ENCODE measurements around the gene KCNN3. TPM values are rescaled to one million over a fixed set of nuclear protein-coding genes. Genes with fewer than 3 reads are reported as not detected.

Gene KCNN3
- polyA plus RNA-seq, 1 donor from 2014 or later, result 2.2 TPM

DNA sequence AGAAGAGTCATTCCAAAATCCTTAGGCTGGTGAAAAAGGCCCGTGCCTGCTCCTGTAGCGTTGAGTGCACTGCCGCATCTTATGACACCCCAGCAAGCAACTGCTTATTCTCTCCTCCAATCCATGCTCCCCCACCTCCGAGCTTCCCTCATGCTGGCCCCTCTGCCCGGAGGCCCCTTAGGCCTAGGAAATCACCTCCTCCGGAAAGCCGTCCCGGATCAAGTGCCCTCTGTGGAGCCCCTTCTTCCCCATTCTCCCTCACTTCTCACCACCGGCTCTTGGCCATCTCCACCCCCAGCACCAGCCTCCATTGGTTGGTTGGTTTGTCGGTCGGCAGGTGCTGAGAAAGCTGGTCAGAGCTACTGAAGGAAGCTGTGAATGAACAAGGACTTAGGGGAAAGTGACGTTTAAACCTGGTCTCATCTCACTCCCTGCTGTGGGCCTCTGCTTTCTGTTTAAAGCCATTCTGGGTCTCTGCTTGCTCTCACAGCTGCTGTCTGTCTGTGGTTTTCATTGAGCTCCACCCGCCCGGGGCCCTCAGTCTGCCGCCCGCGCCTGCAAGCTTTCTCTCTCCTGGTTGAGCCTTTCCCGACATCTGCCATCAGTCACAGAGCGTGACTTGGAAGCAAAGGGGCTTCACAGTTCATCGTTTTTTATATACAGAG, 122.2 kb downstream of the KCNN3 start:
- Histone ChIP-seq H3F3A (ENCODE audit: insufficient read depth, low read length, poor library complexity, severe bottlenecking) (no peaks in the 10 kb centered on the region), H3K27me3 (ENCODE audit: insufficient read depth, low read depth, low read length) (no peaks in the 10 kb centered on the region), H3K4me3 (ENCODE audit: low read length) (peak overlapping the region; percentile 35), H3K79me2 (replicated peaks; ENCODE audit: insufficient read depth, low read length) (no peaks in the 10 kb centered on the region), H3K9me2 (ENCODE audit: insufficient read depth, low read length) (no peaks in the 10 kb centered on the region), H3K4me2 (ENCODE audit: low read length) (peak overlapping the region; percentile 9), H3K9me3 (ENCODE audit: low read length) (no peaks in the 10 kb centered on the region), H3K36me3 (ENCODE audit: insufficient read depth, low read length) (no peaks in the 10 kb centered on the region), H3K27ac (ENCODE audit: low read length) (peak overlapping the region; percentile 71), H3K9ac (ENCODE audit: low read length) (peak overlapping the region; percentile 41), H4K20me1 (ENCODE audit: insufficient read depth) (no peaks in the 10 kb centered on the region), H2AFZ (ENCODE audit: low read depth, low read length) (no peak overlapping the region)
- no peak for TF ChIP-seq EZH2 (IDR thresholded peaks at IDR 0.05; ENCODE audit: borderline replicate concordance, insufficient read depth, low read length, poor library complexity, severe bottlenecking)
- TF ChIP-seq, protein P1, sequence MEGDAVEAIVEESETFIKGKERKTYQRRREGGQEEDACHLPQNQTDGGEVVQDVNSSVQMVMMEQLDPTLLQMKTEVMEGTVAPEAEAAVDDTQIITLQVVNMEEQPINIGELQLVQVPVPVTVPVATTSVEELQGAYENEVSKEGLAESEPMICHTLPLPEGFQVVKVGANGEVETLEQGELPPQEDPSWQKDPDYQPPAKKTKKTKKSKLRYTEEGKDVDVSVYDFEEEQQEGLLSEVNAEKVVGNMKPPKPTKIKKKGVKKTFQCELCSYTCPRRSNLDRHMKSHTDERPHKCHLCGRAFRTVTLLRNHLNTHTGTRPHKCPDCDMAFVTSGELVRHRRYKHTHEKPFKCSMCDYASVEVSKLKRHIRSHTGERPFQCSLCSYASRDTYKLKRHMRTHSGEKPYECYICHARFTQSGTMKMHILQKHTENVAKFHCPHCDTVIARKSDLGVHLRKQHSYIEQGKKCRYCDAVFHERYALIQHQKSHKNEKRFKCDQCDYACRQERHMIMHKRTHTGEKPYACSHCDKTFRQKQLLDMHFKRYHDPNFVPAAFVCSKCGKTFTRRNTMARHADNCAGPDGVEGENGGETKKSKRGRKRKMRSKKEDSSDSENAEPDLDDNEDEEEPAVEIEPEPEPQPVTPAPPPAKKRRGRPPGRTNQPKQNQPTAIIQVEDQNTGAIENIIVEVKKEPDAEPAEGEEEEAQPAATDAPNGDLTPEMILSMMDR (IDR thresholded peaks at IDR 0.05; ENCODE audit: poor library complexity, severe bottlenecking), result no peak
- no peak for TF ChIP-seq EP300 (conservative IDR thresholded peaks at IDR 0.05; ENCODE audit: poor library complexity, severe bottlenecking)
- TF ChIP-seq RAD21 (conservative IDR thresholded peaks at IDR 0.05), result no peak
- TF ChIP-seq MXI1 (conservative IDR thresholded peaks at IDR 0.05; ENCODE audit: poor library complexity, severe bottlenecking), result no peak
- no peak for TF ChIP-seq SMC3 (conservative IDR thresholded peaks at IDR 0.05; ENCODE audit: poor library complexity)
- no peak for TF ChIP-seq REST (IDR thresholded peaks at IDR 0.05; ENCODE audit: borderline replicate concordance)
- no peak for TF ChIP-seq POLR2AphosphoS5 (IDR thresholded peaks at IDR 0.05)
- no peak for TF ChIP-seq TAF1 (IDR thresholded peaks at IDR 0.05; ENCODE audit: low read depth)

- TF ChIP-seq REST (IDR thresholded peaks at IDR 0.05; ENCODE audit: borderline replicate concordance) (no peak), EP300 (conservative IDR thresholded peaks at IDR 0.05; ENCODE audit: poor library complexity, severe bottlenecking) (no peak), SMC3 (conservative IDR thresholded peaks at IDR 0.05; ENCODE audit: poor library complexity) (no peak), TAF1 (IDR thresholded peaks at IDR 0.05; ENCODE audit: low read depth) (no peak), POLR2AphosphoS5 (IDR thresholded peaks at IDR 0.05) (no peak), EZH2 (IDR thresholded peaks at IDR 0.05; ENCODE audit: borderline replicate concordance, insufficient read depth, low read length, poor library complexity, severe bottlenecking) (no peak), MXI1 (conservative IDR thresholded peaks at IDR 0.05; ENCODE audit: poor library complexity, severe bottlenecking) (no peak), RAD21 (conservative IDR thresholded peaks at IDR 0.05) (no peak)
- TF ChIP-seq, protein P1 (IDR thresholded peaks at IDR 0.05; ENCODE audit: poor library complexity, severe bottlenecking), result no peak
- peak overlapping the region; percentile 71 for H3K27ac ChIP-seq (ENCODE audit: low read length)
These were observed 122.7 kb downstream of the KCNN3 start for GRCh38 chr1:154747380-154747739.

More at GRCh38 chr1:154747380-154747739, 122.7 kb downstream of the KCNN3 start:
- Histone ChIP-seq H2AFZ (ENCODE audit: low read depth, low read length) (no peak overlapping the region), H4K20me1 (ENCODE audit: insufficient read depth) (no peaks in the 10 kb centered on the region), H3F3A (ENCODE audit: insufficient read depth, low read length, poor library complexity, severe bottlenecking) (no peaks in the 10 kb centered on the region), H3K27me3 (ENCODE audit: insufficient read depth, low read depth, low read length) (no peaks in the 10 kb centered on the region), H3K4me2 (ENCODE audit: low read length) (peak overlapping the region; percentile 19), H3K4me3 (ENCODE audit: low read length) (peak overlapping the region; percentile 35), H3K9ac (ENCODE audit: low read length) (peak overlapping the region; percentile 41), H3K9me3 (ENCODE audit: low read length) (no peaks in the 10 kb centered on the region), H3K9me2 (ENCODE audit: insufficient read depth, low read length) (no peaks in the 10 kb centered on the region), H3K79me2 (replicated peaks; ENCODE audit: insufficient read depth, low read length) (no peaks in the 10 kb centered on the region), H3K36me3 (ENCODE audit: insufficient read depth, low read length) (no peaks in the 10 kb centered on the region)
